M059J (cell line): ENCODE data around the gene RGS9. TPM values are rescaled to one million over a fixed set of nuclear protein-coding genes. Genes with fewer than 3 reads are reported as not detected.
A peak's percentile ranks its signal among the peaks of the same experiment; 100 is the strongest.

Experiments
- DNase-seq: peaks from one replicate; pipeline ENCODE4 v3.0.0-alpha.2; 2012; ENCODE audit warnings: low read depth
- total RNA-seq: library from RNA; depleted of rRNA; stranded (reverse); fragments of >200 nt; shearing (Covaris generic); gene quantifications from 2 replicates; pipeline ENCODE4 v1.2.3, GENCODE V29; 2014

RGS9 gene
- total RNA-seq, 1 experiment from 2014 or later, result 5.4 TPM

DNA sequence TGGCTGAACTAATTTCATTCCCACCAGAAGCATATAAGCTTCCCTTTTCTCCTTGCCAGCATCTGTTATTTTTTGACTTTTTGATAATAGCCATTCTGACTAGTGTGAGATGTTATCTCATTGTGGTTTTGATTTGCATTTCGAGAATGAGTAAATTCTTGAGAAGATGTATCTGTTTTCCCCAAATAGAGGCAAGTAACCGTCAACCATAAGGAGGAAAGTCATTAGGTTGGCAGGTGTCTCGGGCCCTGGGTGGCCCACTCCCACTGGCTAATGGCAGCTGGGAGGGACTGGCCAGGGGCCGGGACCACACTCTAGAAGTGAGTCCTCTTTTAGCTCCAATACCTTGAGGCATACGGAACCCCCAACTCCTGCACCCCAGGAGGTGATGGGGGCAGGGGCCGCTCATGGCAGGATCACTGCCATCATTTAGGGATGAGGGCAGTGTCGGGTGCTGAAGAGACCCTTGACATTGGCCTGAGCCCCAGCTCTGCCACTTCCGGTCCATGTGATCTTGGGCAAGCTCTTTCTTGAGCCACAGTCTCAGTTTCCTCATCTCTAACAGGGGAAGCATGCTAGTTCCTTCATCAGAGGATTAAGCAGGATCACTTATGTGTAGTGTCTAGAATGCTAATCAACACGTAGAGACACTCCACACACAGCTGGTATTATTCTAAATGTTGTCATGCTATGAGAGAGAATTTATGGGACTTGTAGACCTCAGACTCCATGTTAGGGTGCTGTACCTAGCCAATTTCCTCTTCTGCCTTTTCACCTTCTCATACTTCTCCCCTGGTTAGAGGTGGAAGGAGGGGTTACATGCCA is 44.3 kb downstream of the RGS9 start:
- DNase-seq, result peak; percentile 60

DNA sequence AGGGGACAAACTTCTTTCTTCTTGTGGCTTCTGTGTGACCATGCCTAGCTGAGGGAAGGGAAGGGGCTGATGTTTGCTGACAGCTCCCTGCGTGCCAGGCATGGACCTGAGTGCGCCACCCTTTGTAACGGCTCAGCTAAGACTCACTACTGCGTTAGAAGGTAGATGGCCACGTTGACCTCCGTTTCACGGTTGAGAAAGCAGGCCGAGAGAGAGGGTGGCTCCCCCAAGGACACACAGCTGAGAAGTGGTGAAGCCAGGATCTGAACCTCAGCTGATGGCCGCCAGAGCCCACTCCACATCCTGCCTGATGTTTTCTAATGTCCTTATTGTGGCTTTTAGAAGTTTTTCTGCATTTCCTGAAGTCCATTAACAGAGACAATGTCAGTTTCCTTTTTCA is 45.1 kb downstream of the RGS9 start:
- DNase-seq, result no peak

DNA sequence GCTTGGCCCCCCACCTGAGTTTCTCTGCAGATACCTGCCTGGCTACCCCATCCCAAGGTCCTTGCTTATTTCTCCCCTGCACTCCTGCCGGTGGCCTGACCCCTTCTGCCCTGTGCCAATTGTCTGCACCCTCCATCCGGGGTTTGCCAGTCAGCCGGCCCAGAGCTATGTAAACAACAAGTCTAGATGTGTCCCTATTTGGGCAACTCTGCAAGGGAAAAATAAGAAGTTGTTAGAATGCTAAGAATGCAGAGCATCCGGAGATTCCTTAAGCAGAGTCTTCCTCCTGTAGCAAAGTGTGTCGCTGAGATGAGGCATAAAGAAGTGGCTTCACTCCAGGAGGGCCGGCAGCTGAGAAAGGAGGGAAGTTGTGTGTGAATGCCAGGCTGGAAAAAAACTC is 46.6 kb downstream of the RGS9 start:
- peak; percentile 92 for DNase-seq

DNA sequence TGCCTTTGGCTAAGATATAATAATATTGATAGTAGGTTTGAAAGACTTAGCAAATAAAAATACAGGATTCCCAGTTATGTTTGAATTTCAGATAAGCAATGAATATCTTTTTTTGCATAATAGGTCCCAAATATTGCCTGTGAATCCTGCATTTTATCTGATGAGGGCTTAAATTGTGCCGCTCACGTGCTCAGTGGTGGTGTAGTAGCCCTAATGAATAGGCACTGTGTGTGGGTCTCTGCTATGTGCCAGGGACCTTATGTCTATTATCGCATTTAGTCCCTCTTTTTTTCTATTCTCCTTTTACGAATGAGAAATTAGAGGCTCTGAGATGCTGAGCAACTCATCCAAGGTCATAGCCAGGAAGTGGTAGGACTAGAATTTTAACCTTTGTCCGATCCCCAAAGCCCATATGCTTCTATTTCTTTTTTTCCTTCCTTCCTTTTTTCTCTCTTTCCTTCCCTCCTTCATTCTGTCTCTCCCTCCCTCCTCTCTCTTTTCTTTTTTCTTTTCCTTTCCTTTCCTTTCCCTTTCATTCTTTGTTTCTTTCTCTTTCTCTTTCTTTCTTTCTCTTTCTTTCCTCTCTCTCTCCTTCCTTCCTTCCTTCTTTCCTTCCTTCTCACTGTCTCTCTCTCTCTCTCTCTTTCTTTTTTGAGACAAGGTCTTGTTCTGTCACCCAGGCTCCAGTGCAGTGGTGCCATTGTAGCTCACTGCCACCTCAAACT is 47.2 kb downstream of the RGS9 start:
- DNase-seq, result no peak

DNA sequence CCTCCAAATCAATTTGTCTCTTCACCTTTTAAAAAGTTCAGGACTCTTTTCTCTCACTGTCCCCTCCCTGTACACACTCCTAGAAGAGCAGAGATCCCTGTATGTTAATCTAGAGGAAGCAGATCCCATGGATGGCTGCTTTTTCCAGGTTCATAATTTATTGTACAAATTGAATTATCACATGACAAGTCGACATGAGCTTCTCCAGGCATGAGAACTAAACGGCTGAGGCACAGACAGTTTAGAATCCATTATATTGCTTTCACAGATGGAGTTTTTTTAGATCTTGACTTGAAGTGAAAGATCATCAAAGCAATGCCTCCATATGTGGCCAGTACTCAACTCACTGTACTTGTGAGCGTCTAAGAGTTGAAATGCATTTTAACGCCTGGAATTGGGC is 47.9 kb downstream of the RGS9 start:
- no peak for DNase-seq

DNA sequence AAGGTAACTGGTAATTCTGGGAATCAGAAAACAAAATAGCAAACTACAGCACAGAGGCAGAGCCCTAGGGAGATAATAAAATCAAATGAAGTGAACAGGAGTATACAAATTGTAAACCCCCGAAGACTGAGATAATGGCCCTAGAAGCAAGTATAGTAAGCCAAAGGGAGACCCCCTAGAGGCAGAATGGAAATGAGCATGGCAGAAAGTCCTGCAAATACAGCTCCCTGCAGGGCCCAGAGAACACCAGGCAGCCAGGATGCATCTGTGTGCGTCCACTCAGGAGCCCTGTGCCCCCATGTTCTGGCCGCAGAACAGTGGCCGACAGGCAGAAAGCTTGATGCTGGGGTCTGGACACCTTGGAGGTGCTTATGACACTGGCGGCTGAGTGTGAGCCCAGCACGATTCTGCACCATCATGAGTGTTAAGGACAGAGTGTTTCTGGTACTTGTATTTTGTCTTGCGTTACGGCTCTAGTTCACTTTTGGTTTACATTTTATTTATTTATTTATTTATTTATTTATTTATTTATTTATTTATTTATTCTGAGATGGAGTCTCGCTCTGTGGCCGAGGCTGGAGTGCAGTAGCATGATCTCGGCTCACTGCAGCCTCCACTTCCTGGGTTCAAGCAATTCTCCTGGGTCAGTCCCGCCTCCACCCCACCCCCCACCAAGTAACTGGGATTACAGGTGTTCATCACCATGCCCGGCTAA is 48.7 kb downstream of the RGS9 start:
- no peak for DNase-seq

DNA sequence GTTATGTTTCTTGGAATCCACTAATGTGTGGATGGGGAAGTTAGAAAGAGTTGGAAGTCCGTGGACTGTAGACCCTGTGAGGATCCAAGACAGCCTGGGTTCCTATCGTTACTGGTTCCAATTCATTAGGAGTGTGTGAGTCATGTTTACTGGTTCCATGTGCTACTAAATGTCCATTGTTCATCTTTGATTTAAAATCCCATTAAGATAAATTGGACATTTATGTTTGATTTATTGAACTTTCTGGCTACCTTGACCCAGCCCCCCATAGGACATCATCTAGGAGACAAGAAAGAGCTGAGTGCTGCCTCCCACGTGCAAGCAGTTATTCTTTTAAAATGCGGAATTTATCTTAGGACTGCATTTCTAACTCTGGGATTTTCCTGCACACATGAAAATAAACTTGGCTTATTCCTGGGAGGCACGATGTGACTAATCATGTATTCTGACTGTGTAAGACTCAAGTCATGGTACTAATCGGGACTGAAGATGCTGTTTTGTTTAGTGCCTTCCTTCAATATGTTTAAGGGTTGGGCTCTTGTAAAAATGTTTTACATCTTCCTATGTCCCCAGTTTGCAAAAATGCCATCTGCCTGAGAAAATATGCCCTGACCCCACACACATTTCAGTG is 53.4 kb downstream of the RGS9 start:
- DNase-seq, result peak; percentile 69

DNA sequence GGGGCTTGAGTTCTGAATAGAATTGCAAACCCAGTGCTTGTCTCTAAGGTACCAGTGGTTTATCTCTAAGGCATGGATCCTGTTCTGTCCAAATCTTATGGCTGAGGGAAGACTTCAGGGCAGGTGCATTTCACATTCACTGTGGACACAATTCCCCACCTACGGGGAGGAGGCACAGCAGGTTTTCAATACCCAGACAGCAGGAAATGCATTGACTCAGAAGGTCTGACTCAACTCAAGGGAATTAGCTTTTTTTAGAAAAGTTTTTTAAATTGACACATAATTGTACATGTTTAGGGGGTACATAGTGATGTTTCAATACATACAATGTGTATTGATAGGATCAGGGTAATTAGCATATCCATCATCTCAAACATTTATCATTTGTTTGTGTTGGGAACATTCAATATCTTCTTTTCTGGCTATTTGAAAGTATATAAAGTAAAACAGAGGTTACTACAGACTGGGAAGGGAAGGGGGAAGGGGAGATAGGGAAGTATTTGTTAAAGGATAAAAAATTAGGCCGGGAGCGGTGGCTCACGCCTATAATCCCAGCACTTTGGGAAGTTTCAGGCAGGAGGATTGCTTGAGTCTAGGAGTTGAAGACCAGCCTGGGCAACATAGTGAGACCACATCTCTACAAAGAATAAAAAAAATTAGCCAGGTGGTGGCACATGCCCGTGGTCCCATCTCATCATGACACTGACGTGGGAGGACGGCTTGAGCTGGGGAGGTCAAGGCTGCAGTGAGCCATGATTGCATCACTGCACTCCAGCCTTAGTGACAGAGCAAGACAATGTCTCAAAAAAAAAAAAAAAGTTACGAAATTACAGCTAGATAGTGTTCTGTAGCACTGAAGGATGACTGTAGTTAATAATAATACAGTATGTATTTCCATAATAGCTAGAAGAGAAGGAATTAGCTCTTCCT is 54.9 kb downstream of the RGS9 start:
- DNase-seq, result peak; percentile 79

DNA sequence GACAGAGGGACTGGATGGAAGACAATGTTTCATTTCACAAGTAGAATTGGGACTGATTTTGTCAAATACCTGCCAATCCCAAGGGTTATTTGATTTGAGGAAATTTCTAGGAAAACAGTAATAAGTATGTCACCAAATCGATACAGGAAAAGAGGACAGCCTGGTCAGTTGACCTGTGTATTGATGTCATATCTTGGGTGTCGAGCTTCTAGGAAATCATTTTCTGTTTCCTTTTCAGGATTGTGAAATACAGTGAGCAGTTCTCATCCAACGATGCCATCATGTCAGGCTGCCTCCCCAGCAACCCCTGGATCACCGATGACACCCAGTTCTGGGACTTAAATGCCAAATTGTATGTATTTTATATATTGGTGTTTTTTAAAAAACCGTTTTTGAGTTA is 56.1 kb downstream of the RGS9 start:
- no peak for DNase-seq

DNA sequence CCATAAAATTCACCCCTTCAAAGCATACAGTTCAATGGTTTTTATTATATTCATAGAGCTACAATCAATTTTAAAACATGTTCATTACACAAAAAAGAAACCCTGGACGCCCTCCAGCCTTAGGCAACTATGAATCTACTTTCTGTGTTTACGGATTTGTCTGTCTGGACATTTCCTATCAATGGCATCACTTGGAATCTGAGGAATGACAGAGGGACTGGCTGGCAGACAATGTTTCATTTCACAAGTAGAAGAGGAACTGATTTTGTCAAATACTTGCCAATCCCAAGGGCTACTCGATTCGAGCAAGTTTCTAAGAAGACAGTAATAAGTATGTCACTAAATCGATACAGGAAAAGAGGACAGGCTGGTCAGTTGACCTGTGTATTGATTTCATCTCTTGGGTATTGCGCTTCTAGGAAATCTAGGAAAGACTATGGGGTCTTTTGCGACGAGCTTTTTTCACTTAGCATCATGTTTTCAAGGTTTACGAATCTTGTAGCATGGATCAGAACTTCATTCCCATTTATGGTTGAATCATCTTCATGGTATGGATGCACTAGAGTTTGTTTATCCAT is 56.6 kb downstream of the RGS9 start:
- DNase-seq, result peak; percentile 48

DNA sequence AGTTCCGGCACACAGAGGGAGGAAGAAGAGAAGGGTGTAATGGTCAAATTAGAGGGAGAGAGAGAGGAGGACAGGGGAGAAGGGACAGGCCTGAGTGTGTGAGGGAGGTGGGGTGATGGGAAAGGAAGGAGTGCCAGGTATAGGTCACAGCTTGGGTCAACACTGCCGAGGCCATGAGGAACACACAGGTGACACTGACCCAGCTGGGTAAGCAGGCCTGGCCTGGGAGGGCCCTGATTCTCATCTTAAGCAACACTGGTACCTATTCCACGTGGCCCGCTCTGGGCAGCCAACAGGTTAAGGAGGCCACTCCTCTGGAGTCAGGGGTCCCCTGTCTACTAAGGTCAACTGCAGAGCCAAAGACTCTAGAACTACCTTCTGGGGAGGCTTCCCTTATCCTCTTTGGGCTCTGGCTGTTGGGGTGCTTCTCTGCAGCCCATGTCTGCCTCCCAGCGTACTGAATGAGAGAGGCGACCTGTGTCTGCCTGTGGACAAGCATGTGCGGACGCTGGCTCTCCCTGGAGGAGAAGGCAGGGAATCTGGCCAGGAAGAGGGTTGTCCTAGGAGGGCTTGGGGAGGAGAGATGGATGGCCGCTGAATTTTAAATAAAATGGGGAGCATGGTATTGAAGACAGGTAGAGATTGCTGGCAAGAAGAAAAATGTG is 57.6 kb downstream of the RGS9 start:
- DNase-seq, result no peak

DNA sequence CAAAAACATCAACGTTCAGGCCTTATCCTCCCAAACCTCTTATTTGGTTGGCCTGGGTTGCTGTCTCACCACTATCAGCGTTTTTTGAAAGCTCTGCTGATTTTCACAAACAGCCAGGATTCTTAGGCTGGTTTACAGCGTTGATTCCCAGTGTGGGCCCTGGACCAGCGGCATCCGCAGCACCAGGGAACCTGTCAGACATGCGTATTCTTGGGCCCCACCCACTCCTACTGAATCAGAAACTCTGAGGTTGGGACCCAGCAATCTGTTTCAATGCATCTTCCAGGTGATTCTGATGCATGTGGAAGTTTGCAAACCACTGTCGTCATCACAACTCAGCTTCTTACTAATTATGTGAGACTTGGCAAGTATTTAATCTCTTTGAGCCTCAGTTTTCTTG is 58.5 kb downstream of the RGS9 start:
- no peak for DNase-seq

DNA sequence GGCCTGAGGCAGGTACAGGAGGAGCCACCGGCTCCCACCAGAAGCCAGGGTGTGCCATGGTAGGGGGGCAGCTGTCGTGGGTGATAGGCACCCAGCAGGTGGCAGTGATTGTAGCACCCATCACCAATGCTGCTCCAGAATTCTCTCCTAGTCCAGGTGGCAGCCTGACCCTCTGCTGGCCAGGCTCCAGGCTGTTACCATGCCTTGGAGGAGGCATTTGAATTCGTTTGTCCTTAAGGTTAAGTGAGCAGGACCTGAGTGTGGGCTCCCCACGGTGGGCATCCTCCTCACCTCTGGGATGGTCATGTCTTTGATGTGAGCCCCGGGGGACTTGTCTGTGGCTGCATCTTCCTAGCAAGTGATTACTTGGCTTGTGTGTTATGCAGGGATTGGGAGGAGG is 59.4 kb downstream of the RGS9 start:
- DNase-seq, result no peak

DNA sequence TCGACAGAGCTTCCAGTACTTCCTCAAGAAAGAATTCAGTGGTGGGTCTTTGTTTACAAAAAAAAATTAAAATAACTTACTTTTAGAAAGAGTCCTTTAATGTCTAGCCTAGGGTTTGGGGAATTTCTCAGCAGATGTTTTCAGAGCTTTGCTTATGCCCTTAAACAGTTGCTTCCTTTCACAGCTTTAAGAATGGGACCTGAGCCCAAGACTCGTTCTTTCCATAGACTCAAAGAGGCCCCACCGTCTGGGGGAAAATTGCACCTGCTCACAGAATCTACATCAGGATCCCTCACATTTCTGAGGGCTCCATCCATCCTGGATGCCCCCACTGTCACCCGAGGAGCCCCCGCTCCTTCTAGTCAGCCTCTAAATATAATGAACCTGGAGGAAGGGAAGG is 60.0 kb downstream of the RGS9 start:
- no peak for DNase-seq

DNA sequence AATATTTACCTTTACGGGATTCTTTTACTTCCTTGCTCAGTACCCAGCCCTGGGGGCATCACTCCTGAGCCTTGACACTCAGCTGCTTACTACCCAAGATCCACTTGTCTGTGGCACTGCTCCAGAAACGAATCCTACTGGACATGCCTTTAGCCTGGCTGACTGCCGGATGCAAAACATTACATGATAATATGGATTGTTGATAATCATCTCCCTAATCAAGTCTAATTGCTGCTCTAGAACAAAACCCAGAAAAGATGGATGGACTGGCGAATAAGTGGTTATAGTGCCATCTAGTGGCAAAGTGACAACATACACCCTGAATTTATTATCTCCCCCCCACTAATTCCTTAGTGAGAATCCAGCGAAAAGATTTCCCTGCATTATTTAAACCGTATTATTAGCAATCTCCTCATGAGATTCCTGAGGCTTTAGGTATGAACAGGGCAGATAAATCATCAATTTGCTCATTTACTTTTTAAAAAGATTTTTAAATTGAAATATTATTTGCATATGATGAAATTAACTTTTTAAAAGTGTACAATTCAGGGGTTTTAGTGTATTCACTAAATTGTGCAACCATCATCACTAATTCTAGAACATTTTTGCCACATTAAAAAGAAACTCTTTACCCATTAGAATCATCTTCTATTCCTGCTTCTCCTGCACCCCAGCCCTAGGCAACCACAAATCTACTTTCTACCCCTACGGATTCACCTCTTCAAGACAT is 61.6 kb downstream of the RGS9 start:
- DNase-seq, result peak; percentile 60

DNA sequence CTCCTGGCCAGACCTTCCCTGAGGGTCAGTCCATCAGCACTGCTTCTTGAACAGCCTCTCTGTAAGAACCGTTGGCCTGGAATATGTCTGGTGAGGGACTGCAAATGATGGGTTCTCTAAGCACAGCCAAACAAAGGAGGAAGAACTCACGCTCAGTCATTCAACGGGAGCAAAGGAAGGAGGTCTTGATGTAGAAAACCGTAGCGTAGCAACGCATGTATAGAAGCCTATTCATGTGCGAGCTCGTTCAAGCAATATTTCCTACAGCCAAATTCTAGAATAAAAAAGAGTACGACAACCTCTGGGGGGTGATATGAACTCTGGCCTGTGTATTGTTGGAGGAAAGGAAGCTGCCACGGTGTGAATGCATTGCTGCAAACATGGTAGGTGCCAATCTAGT is 64.2 kb downstream of the RGS9 start:
- DNase-seq, result no peak

DNA sequence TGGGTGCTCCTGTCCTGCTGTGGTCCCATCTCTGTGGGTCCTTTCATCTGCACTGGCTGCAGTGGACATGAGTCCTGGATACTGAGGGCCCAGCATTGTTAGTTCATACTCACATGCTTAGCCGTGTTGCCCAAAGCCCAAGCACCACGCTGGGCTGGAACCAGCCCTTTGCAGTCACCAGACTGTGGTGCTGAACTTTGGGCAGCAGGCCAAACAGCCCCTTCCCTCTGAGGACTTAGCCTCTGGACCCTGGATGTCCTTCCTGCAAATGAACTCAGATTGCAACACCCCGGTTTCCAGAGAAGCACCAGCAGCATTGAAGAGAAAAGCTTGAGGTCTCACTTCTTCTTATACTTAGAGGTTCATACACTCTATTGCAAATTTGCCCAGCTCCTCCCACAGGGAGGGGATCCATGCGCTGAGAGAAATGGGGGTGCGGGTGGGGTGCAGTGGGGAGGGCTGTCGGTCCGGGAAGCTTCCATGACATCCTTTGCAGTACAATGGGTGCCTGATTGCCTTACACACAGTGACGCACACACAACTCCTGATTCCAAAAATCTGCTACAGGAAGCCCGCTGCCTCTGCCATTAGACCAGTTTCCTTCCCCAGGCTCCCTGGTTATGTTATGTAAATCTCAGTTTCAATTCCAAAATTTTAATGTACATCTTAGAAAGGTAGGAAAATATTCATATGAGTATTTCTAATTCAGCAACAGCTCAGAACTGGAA is 65.8 kb downstream of the RGS9 start:
- DNase-seq, result no peak

DNA sequence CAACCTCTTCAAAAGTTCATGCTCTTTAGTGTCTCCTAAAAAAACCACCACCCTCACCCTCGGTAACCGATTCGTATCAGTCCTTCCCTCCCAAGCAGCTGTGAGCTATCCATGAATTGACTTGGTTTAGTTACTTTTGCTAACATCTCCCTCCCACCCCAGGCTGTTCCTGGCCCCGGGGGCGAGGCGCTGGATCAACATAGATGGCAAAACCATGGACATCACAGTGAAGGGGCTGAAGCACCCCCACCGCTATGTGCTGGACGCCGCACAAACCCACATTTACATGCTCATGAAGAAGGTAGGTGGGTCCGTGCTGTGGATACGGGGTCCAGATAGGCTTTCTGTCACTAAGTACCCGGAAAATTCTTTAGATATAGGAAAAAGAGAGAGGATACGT is 66.8 kb downstream of the RGS9 start:
- no peak for DNase-seq

DNA sequence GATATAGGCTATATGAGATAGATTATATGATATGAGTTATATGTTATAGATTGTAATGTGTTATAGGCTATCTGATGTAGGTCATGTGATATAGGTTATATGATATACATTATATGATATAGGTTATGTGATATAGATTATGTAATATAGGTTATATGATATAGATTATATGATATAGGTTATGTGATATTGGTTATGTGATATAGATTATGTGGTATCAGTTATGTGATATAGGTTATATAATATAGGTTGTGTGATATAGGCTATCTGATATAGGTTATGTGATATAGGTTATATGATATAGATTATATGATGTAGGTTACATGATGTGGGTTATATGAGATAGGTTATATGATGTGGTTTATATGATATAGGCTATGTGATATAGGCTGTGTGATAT is 68.5 kb downstream of the RGS9 start:
- no peak for DNase-seq
